Measurements from ENCODE around the gene CES3. TPM values are rescaled to one million over a fixed set of nuclear protein-coding genes. Genes with fewer than 3 reads are reported as not detected.
"Not testable (repeated sequence)": the region's sequence is repeated elsewhere in the genome, so short reads cannot be mapped to it uniquely, and the experiment has no call there.

CES3 gene
- total and polyA plus RNA-seq, 12 donors = 0.22 to 1.7 (median 0.67) TPM; not detected in 1

- Histone ChIP-seq H3K27ac (no peak overlapping the region), H3K9me3 (replicated peaks in 1 of 3) (no peaks in the 10 kb centered on the region), H3K4me3 (no peak overlapping the region), H3K27me3 (no peaks in the 10 kb centered on the region), H3K4me1 (replicated peaks in 1 of 2) (peaks cover 25 to 42% of the 10 kb centered on the region in 2 donors), H3K36me3 (replicated peaks in 1 of 2) (no peaks in the 10 kb centered on the region)
- DNase-seq = no peak
- intact Hi-C loops (cut with DNase I) = loop anchor here in 1 of 2 donors (5.0 kb wide), 1 partner anchor 34 kb away; no protein-coding TSS in a partner anchor
- WGBS, 4 donors = 83 to 94% (median 91%) methylated on average over 2 of the region's 2 CpGs
- no peak for TF ChIP-seq CTCF (IDR thresholded peaks at IDR 0.05)
- TF ChIP-seq POLR2A (IDR thresholded peaks at IDR 0.05) = no peak
These were observed 29.4 kb upstream of the CES3 start for GRCh38 chr16:66931665-66932064.

- Histone ChIP-seq H3K36me3 (replicated peaks in 1 of 2) (peaks cover 0 to under 1% of the 10 kb centered on the region in 2 donors), H3K4me1 (replicated peaks in 1 of 2) (peaks cover 26 to 42% of the 10 kb centered on the region in 2 donors), H3K4me3 (no peak overlapping the region), H3K27ac (no peak overlapping the region), H3K27me3 (no peaks in the 10 kb centered on the region), H3K9me3 (replicated peaks in 1 of 3) (no peaks in the 10 kb centered on the region)
- WGBS, 4 donors = 82 to 88% (median 85%) methylated on average over 3 to 4 of the region's 4 CpGs
- TF ChIP-seq POLR2A (IDR thresholded peaks at IDR 0.05) (no peak), CTCF (IDR thresholded peaks at IDR 0.05) (no peak)
- intact Hi-C loops (cut with DNase I) = loop anchor here in 1 of 2 donors (5.0 kb wide), 1 partner anchor 35 kb away; no protein-coding TSS in a partner anchor
- DNase-seq = no peak
These were observed 29.0 kb upstream of the CES3 start for GRCh38 chr16:66932076-66932475.

GRCh38 chr16:66933776-66934137 is 27.3 kb upstream of the CES3 start:
- Histone ChIP-seq H3K9me3 (replicated peaks in 1 of 3) (no peaks in the 10 kb centered on the region), H3K27me3 (no peaks in the 10 kb centered on the region), H3K27ac (peak overlapping the region; percentile 54 to 97 (median 85)), H3K4me3 (peak overlapping the region; percentile 80 to 89 (median 82)), H3K36me3 (replicated peaks in 1 of 2) (peaks cover 0 to 14% of the 10 kb centered on the region in 2 donors), H3K4me1 (replicated peaks in 1 of 2) (peaks cover 20 to 42% of the 10 kb centered on the region in 2 donors)
- DNase-seq = peak in 2 of 7 donors; percentile 35 to 51
- intact Hi-C loops (cut with DNase I) = loop anchor here in 1 of 2 donors (5.0 kb wide), 1 partner anchor 36 kb away; no protein-coding TSS in a partner anchor
- TF ChIP-seq CTCF (IDR thresholded peaks at IDR 0.05) (no peak), POLR2A (IDR thresholded peaks at IDR 0.05) (no peak)
- 0 to 7% (median 1%) methylated on average over 5 to 12 of the region's 12 CpGs for WGBS, 4 donors

GRCh38 chr16:66934138-66934838 is 26.8 kb upstream of the CES3 start, which contains the start of gene CIAO2B:
Gene CIAO2B (minus strand): TSS chr16:66934402. CDS start chr16:66934364, 38 bp downstream.
- peaks cover 0 to 20% of the 10 kb centered on the region in 2 donors for H3K36me3 ChIP-seq (replicated peaks in 1 of 2)
- H3K27ac ChIP-seq = peak within 1 kb of the TSS; percentile 54 to 97 (median 85)
- H3K27me3 ChIP-seq = no peaks in the 10 kb centered on the region
- H3K4me3 ChIP-seq = peak within 1 kb of the TSS; percentile 80 to 89 (median 82)
- 0 to 1% (median 0%) methylated on average over 21 to 76 of the region's 76 CpGs; no CpG with 5 or more reads in 1 of the 4 donors for WGBS, 4 donors
- DNase-seq = peak; percentile 86 to 95 (median 92)
- no peaks in the 10 kb centered on the region for H3K9me3 ChIP-seq (replicated peaks in 1 of 3)
- TF ChIP-seq POLR2A (IDR thresholded peaks at IDR 0.05) = peak; percentile 78 to 93
- no peak for TF ChIP-seq CTCF (IDR thresholded peaks at IDR 0.05)
- H3K4me1 ChIP-seq (replicated peaks in 1 of 2) = peaks cover 20 to 42% of the 10 kb centered on the region in 2 donors
- intact Hi-C loops (cut with DNase I) = loop anchor here in 1 of 2 donors (5.0 kb wide), 1 partner anchor 37 kb away; no protein-coding TSS in a partner anchor

GRCh38 chr16:66934839-66935313 is 26.2 kb upstream of the CES3 start:
- Histone ChIP-seq H3K27ac (peak overlapping the region; percentile 54 to 97 (median 85)), H3K36me3 (replicated peaks in 1 of 2) (peaks cover 0 to 25% of the 10 kb centered on the region in 2 donors), H3K4me1 (replicated peaks in 1 of 2) (peaks cover 20 to 42% of the 10 kb centered on the region in 2 donors), H3K4me3 (peak overlapping the region; percentile 80 to 89 (median 82))
- not testable (repeated sequence) for H3K27me3 ChIP-seq; H3K9me3 ChIP-seq (replicated peaks in 1 of 3); DNase-seq
- WGBS, 4 donors = 1 to 3% (median 1%) methylated on average over 18 to 22 of the region's 24 CpGs
- intact Hi-C loops (cut with DNase I) = loop anchor here in 1 of 2 donors (5.0 kb wide), 1 partner anchor 38 kb away; no protein-coding TSS in a partner anchor
